CD4-positive, alpha-beta T cell treated with Interleukin-12 subunit alpha and Interleukin-12 subunit beta, for 1 hour (primary cell): ENCODE results near the gene A1CF.
"Not testable (repeated sequence)": the region's sequence is repeated elsewhere in the genome, so short reads cannot be mapped to it uniquely, and the experiment has no call there.

Experiments used
- DNase-seq: peaks from one replicate; pipeline ENCODE4 v3.0.0-alpha.2; 2020

The A1CF gene

GRCh38 chr10:50782017-50782416 is 103.4 kb downstream of the A1CF start:
- DNase-seq = not testable (repeated sequence)

DNA sequence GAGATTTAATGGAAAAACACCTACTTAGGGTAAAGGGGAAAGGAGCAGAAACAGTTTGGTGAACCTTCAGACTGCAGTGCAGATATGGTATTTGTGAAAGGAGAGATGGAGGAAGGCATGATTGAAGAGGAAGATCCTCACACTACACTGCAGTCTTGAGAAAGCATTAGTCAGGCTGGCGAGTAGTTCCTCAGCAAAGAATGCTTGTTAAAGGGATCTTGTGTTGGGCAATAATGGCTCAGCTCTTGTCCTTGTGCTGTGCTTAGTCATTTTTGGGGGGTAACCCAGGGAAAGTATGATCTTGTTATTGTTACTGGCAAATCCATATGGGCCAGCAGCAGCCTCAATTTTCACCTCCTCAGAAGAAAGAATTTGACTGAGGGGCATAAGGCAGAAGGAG is 105.4 kb downstream of the A1CF start:
- DNase-seq = not testable (repeated sequence)

- DNase-seq = not testable (repeated sequence)
These were observed 110.6 kb downstream of the A1CF start for GRCh38 chr10:50774868-50775267.

DNA sequence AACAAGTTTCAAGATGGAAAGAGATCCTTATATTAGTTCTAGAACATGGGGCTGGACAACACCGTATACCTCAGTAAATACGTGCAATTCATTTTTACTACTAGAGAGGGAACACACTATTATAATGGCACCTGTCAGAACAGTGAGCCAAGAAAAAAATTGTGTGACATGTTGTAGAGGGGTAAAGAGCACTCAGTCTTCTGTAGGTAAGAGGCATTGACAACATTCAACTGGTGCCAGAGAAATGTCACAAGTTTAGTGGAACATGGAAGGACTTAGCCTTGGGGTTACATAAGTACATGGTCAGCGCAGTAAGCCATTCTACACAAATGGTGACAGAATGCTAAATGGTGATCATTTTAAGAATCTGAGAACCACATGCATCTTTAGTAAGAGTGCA is 113.4 kb downstream of the A1CF start:
- DNase-seq = not testable (repeated sequence)

DNA sequence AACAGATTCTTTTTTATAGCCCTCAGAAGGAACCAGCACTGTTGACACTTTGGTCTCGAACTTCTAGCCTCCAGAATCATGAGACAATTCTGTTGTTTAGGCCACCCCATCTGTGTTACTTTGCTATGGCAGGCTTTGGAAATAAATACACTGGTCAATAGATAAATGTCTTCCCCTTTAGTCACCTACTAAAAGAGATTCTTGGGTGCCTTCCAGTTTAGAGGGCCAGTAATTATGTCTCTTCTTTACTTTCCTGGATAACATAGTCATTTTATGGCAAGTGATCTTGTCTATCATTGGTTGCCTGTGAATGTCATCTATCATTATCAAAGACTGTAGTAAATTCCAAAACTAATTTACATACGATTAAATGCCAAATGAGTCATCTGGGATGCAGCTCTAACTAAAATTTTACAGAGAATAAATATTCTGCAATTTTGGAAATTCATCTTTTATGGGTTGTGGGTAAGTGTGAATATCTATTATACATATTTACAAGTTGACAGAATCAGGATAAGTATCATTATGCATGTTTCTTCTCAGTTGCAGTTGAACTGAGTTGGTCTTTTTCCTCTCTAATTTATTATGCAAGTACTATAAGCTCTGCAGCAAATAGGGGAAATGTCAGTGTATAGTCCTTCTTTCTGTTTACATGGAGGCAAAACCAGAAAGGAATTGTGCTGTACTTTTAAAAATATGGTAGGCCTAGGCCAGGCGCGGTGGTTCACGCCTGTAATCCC is 118.5 kb downstream of the A1CF start:
- not testable (repeated sequence) for DNase-seq
